Transverse colon (tissue), 4 donors: ENCODE measurements around the gene PTPRD. TPM values are rescaled to one million over a fixed set of nuclear protein-coding genes. Genes with fewer than 3 reads are reported as not detected.

ENCODE experiments used
- DNase-seq: peaks from one replicate; pipeline ENCODE4 v3.0.0-alpha.2; 2019
- H3K27ac ChIP-seq, 4 donors: fragments of 200-600 bp; sonication (generic); 2 replicates each; pipeline ENCODE4 v1.5.1; 2016 to 2018; ENCODE audit warnings: inconsistent platforms in 4 of 4
- H3K27me3 ChIP-seq: fragments of 200-600 bp; sonication (generic); 2 replicates; pipeline ENCODE4 v1.5.1; 2017; ENCODE audit warnings: inconsistent platforms
- H3K36me3 ChIP-seq, 4 donors: fragments of 200-600 bp; sonication (generic); 2 replicates each; pipeline ENCODE4 v1.5.1; 2017 to 2019; ENCODE audit warnings: inconsistent platforms in 4 of 4
- H3K4me1 ChIP-seq, 4 donors: fragments of 200-600 bp; sonication (generic); 2 replicates each; pipeline ENCODE4 v1.5.1; 2017 to 2020; ENCODE audit warnings: inconsistent platforms in 4 of 4
- H3K4me3 ChIP-seq, 4 donors: fragments of 200-600 bp; sonication (generic); 1 replicate in 1 of 4; 2 replicates in 3 of 4; pipeline versions ENCODE4 v1.5.1 to v1.6.1; 2017 to 2019; ENCODE audit warnings: inconsistent platforms in 4 of 4
- H3K9me3 ChIP-seq, 2 donors: fragments of 200-600 bp; sonication (generic); 2 replicates each; pipeline ENCODE4 v1.5.1; 2017 to 2019; ENCODE audit warnings: inconsistent platforms in 2 of 2
- EP300 ChIP-seq: sonication (generic); formaldehyde crosslinking; IDR thresholded peaks from one replicate; pipeline ENCODE4 v1.6.1; 2017; ENCODE audit warnings: antibody characterized with exemption, low read depth
- POLR2A ChIP-seq: fragments of 450-650 bp; IDR thresholded peaks from one replicate; pipeline ENCODE4 v1.6.1; 2016; ENCODE audit warnings: antibody characterized with exemption, mild to moderate bottlenecking, moderate library complexity
- POLR2AphosphoS5 ChIP-seq, 3 donors: sonication (generic); formaldehyde crosslinking; IDR thresholded peaks; one replicate each; pipeline ENCODE4 v1.6.1; 2016; ENCODE audit warnings: antibody characterized with exemption in 3 of 3
- WGBS, 2 donors: methylation state at CpG; one replicate each; pipeline ENCODE4 v1.1.5; 2018; ENCODE audit warnings: low coverage in 1 of 2; 5-methylcytosine and 5-hydroxymethylcytosine counted together
- in situ Hi-C, 4 donors: fragments of 200-750 bp; cut with MboI; loops; one replicate each; pipeline versions ENCODE4 v1.15.0 to v1.15.1; 2017; ENCODE audit warnings: low sequenced_read_pairs in 3 of 4, low pct_ligation_motif_present in 1 of 4, low pct_unique_long_range_greater_than_20kb in 1 of 4
- intact Hi-C: fragments of 100-400 bp; cut with DNase I; formaldehyde crosslinking; loops from one replicate; pipeline ENCODE4 v1.15.1; 2023; ENCODE audit warnings: low total_unique reads
- total RNA-seq, 4 donors: library from RNA; depleted of rRNA; stranded (reverse); fragments of >200 nt; gene quantifications; one replicate each; pipeline ENCODE4 v1.1.0, GENCODE V29; 2016
- TF ChIP-seq, protein P1 (sequence below), 5 experiments: fragments of 200-600 bp in 3 of 5; fragments of 450-650 bp in 2 of 5; sonication (generic) in 3 of 5; IDR thresholded peaks; 1 replicate in 2 of 5; 2 replicates in 3 of 5; pipeline ENCODE4 v1.5.1; 2016 to 2017; ENCODE audit warnings: antibody characterized with exemption in 5 of 5, inconsistent platforms in 3 of 5, mild to moderate bottlenecking in 2 of 5, moderate library complexity in 1 of 5

PTPRD gene
- total RNA-seq, 4 donors from 2014 or later: 43.0 to 115 (median 79.1) TPM

- Histone ChIP-seq H3K9me3 (no peaks in the 10 kb centered on the region), H3K4me1 (no peaks in the 10 kb centered on the region), H3K27me3 (no peaks in the 10 kb centered on the region), H3K27ac (no peak overlapping the region), H3K4me3 (no peak overlapping the region), H3K36me3 (no peaks in the 10 kb centered on the region)
- no peak for DNase-seq
- TF ChIP-seq, protein P1, sequence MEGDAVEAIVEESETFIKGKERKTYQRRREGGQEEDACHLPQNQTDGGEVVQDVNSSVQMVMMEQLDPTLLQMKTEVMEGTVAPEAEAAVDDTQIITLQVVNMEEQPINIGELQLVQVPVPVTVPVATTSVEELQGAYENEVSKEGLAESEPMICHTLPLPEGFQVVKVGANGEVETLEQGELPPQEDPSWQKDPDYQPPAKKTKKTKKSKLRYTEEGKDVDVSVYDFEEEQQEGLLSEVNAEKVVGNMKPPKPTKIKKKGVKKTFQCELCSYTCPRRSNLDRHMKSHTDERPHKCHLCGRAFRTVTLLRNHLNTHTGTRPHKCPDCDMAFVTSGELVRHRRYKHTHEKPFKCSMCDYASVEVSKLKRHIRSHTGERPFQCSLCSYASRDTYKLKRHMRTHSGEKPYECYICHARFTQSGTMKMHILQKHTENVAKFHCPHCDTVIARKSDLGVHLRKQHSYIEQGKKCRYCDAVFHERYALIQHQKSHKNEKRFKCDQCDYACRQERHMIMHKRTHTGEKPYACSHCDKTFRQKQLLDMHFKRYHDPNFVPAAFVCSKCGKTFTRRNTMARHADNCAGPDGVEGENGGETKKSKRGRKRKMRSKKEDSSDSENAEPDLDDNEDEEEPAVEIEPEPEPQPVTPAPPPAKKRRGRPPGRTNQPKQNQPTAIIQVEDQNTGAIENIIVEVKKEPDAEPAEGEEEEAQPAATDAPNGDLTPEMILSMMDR (IDR thresholded peaks at IDR 0.05): no peak
- TF ChIP-seq POLR2A (no peak), POLR2AphosphoS5 (IDR thresholded peaks at IDR 0.05) (no peak), EP300 (no peak)
- in situ Hi-C loops (no loop called here), intact Hi-C loops (no loop called here)
These were observed 1074.0 kb downstream of the PTPRD start for GRCh38 chr9:9538766-9539165.

- no peaks in the 10 kb centered on the region for H3K9me3 ChIP-seq
- 82 to 83% methylated on average over 4 of the region's 4 CpGs for WGBS, 2 donors
- H3K27me3 ChIP-seq: no peaks in the 10 kb centered on the region
- H3K27ac ChIP-seq: no peak overlapping the region
- DNase-seq: no peak
- TF ChIP-seq, protein P1 (IDR thresholded peaks at IDR 0.05): no peak
- TF ChIP-seq POLR2A (no peak), POLR2AphosphoS5 (IDR thresholded peaks at IDR 0.05) (no peak), EP300 (no peak)
- no peaks in the 10 kb centered on the region for H3K36me3 ChIP-seq
- intact Hi-C loops (no loop called here), in situ Hi-C loops (no loop called here)
- H3K4me3 ChIP-seq: no peak overlapping the region
- no peaks in the 10 kb centered on the region for H3K4me1 ChIP-seq
These were observed 1074.4 kb downstream of the PTPRD start for GRCh38 chr9:9538356-9538755.

DNA sequence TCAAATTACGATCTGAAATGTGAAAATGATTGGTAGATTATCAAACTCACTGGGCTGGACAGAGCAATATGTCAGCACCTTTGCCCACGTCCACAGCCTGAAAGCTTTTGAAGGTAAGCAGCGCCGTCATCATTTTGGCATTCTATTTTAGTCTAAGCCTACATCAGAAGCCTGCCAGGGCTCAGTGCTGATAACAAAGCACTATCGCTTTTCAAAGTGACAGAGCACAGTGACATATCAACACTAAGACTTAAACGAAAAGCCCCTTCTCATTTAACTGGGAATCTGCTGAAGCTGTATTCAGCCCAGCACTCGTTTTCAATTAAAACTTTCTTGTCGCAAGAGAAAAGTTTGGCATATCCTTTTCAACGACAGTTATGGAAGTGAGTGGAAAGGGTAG is 1076.3 kb downstream of the PTPRD start:
- no peaks in the 10 kb centered on the region for H3K27me3 ChIP-seq
- no peak overlapping the region for H3K4me3 ChIP-seq
- TF ChIP-seq EP300 (no peak), POLR2A (no peak), POLR2AphosphoS5 (IDR thresholded peaks at IDR 0.05) (no peak)
- TF ChIP-seq, protein P1 (IDR thresholded peaks at IDR 0.05): no peak
- H3K9me3 ChIP-seq: no peaks in the 10 kb centered on the region
- H3K36me3 ChIP-seq: no peaks in the 10 kb centered on the region
- H3K27ac ChIP-seq: no peak overlapping the region
- in situ Hi-C loops: no loop called here
- no peaks in the 10 kb centered on the region for H3K4me1 ChIP-seq
- 79 to 83% methylated on average over 7 to 9 of the region's 9 CpGs for WGBS, 2 donors
- intact Hi-C loops: no loop called here
- DNase-seq: no peak

DNA sequence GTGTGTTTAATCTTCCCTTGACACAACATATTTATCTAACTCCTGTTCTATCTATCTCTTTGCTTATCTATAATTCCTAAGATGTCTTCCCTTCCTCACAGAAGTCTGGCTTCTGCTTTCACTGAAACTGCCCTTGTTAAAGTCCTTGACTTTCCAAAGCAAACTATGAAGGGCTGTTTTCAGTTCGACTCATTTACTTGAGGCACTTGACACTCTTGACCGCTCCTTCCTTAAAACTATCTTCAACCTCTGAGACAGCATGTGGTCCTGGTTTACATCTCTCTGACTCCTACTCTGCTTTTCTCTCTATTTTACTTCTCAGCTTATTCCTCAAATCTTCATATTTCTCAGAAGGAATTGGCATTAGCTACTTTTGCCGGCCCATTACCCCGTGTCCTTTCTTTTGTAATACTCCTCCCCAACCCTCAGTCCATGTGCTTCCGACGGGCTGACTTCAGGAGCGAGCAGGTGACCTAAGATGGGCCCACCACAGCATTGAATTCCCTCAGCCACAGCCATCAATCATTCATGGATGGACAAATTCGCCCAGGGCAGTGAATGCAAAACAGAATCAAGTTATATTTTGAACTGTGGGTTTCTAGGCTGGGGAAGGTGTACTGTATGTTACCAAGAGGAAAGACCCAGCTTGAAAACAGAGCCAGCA is 1089.2 kb downstream of the PTPRD start:
- Histone ChIP-seq H3K36me3 (no peaks in the 10 kb centered on the region), H3K9me3 (peaks cover 0 to 4% of the 10 kb centered on the region in 2 donors), H3K27ac (no peak overlapping the region), H3K4me3 (no peak overlapping the region), H3K4me1 (no peaks in the 10 kb centered on the region), H3K27me3 (no peaks in the 10 kb centered on the region)
- intact Hi-C loops: loop anchor here (10.0 kb wide), 1 partner anchor 1971 kb away; no protein-coding TSS in a partner anchor
- TF ChIP-seq POLR2AphosphoS5 (IDR thresholded peaks at IDR 0.05) (no peak), EP300 (no peak), POLR2A (no peak)
- TF ChIP-seq, protein P1 (IDR thresholded peaks at IDR 0.05): no peak
- in situ Hi-C loops: no loop called here
- no peak for DNase-seq
- 63 to 75% methylated on average over 2 to 8 of the region's 8 CpGs for WGBS, 2 donors
